C4-2B (cell line): ENCODE measurements around the gene GNPTG.

Experiments used
- H3K27ac ChIP-seq: fragments of 450-650 bp; 2 replicates; pipeline ENCODE4 v1.5.1; 2017
- CTCF ChIP-seq: fragments of 450-650 bp; conservative IDR thresholded peaks from 2 replicates; pipeline ENCODE4 v1.5.1; 2017; ENCODE audit warnings: mild to moderate bottlenecking
- ZFX ChIP-seq: fragments of 450-650 bp; IDR thresholded peaks from 2 replicates; pipeline ENCODE4 v1.6.1; 2017

The GNPTG gene

GRCh38 chr16:1348441-1348840 is 3.3 kb upstream of the GNPTG start:
- no peak overlapping the region for H3K27ac ChIP-seq
- TF ChIP-seq ZFX: no peak
- TF ChIP-seq CTCF: no peak

GRCh38 chr16:1348926-1349325 is 2.8 kb upstream of the GNPTG start:
- no peak for TF ChIP-seq CTCF
- TF ChIP-seq ZFX: no peak
- no peak overlapping the region for H3K27ac ChIP-seq

- no peak overlapping the region for H3K27ac ChIP-seq
- no peak for TF ChIP-seq CTCF
- no peak for TF ChIP-seq ZFX
These were observed 2.4 kb upstream of the GNPTG start for GRCh38 chr16:1349351-1349750.

GRCh38 chr16:1349951-1350350 is 1.8 kb upstream of the GNPTG start:
- no peak for TF ChIP-seq ZFX
- no peak for TF ChIP-seq CTCF
- H3K27ac ChIP-seq: no peak overlapping the region

- TF ChIP-seq ZFX: no peak
- no peak for TF ChIP-seq CTCF
- peak overlapping the region; percentile 82; the same call in 1 of the 2 replicates for H3K27ac ChIP-seq
These were observed 1.0 kb upstream of the GNPTG start for GRCh38 chr16:1350691-1351090.

- peak overlapping the region; percentile 82 for H3K27ac ChIP-seq
- TF ChIP-seq CTCF (no peak), ZFX (no peak)
These were observed 533 bp upstream of the GNPTG start for GRCh38 chr16:1351215-1351581.

- H3K27ac ChIP-seq: no peak overlapping the region
- TF ChIP-seq CTCF (no peak), ZFX (no peak)
These were observed 3.2 kb downstream of the GNPTG start for GRCh38 chr16:1354815-1355540.
